Endometrium (tissue), 2 donors: ENCODE measurements around the gene C2CD5.
"Not testable (repeated sequence)": the region's sequence is repeated elsewhere in the genome, so short reads cannot be mapped to it uniquely, and the experiment has no call there.

Experiments
- FAIRE-seq: peaks from 2 replicates; lab custom pipeline; 2012; peaks lifted over from hg19 to GRCh38; lab: Jason Lieb, UNC
- donor health status: control.
- donor health status: control.

C2CD5 gene

DNA sequence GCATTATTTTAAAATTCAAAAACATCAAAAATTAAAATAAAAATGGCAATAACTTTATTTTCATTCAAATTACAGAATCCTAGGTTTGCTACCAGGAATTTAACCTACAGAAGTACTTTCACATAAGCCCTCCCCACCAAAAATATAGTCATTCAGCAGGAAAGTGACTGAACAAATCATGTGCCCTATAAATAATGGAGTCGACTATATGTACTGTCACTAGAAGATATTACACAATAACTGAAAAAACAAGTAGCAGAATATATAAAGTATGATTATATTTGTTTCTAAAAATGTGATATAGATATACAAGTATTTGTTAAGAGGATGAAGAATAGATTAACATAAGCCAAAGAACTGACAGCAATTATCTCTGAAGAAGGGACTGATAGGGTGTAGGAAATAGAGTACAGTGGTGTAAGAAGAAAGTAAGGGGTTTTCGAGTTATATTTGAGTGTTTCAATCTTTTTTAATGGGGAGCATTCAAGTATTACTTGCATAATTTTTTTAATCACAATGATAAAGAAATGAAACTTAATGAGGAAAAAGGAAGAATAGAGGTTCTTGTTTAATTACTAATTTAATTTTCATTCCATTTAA is 7.9 kb downstream of the C2CD5 start:
- FAIRE-seq: no peak

DNA sequence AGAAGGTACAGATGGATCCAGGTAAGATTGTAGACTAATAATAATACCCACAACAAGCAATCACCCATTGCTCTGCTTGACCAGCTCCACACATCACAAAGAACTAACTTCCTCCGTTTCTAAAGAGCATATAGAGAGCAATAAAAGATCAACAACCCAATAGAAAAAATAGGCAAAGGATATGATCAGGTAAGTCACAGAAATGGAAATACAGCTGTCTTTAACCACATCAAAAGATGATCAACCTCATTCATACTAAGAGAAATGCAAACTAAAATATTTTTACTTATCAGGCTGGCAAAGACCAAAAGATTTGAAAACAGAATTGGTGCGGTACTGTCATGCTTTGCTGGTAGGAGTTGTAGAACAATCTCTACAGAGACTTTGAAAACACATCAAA is 8.9 kb downstream of the C2CD5 start:
- no peak for FAIRE-seq

DNA sequence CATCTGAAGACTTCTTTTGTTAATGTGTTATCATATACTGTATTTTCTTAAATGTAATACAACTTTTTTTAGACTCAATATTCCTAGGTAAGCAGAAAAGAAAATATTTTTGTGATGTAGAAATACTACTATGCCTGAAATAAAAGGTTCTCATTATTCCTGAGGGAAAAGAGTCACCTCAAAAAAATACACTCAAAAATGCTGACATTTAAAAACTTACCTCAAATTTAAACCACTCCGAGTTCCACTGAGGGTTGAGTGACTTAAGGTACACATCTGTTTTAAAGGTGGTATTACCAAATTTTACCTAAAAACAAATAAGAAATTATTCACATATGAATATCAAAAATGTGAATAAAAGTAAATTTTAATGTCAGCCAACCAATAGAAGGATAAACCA is 9.3 kb downstream of the C2CD5 start:
- no peak for FAIRE-seq

DNA sequence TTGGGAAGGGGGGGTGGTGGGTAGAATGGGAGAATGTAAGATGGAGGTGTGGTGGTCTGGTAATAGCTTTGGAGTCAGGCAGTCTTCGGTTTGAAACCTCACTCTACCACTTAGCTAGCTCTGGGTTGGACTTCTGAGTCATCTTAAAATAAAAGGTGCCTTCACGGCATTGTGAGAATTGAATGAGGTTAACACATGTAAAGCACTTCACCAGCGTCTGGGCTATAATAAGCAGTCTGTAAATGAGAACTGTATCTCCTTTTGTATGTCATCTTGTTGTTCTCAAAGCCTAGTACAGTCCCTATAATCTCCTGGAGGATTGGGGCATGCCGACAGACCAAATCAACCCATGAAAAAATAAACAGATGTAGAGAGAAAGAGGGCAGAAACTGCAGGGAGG is 11.2 kb downstream of the C2CD5 start:
- no peak for FAIRE-seq

DNA sequence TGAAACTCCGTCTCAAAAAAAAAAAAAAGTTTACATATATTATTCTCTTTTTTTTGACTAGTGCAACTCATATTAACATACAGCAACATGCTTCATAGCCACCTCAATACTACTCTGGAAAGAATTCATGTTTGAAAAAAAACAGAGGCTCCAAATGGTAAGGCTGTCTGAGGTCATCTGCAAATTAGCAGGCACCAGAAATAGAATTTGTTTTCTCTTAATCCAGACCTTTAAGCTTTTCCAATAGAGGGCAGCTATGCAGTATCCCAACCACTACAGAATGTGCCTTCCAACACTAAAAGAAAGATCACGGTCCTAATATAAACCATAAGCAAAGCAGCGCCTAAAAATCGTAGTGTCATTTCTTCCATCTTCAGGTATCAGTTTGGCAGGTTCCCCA is 12.0 kb downstream of the C2CD5 start:
- FAIRE-seq: no peak

DNA sequence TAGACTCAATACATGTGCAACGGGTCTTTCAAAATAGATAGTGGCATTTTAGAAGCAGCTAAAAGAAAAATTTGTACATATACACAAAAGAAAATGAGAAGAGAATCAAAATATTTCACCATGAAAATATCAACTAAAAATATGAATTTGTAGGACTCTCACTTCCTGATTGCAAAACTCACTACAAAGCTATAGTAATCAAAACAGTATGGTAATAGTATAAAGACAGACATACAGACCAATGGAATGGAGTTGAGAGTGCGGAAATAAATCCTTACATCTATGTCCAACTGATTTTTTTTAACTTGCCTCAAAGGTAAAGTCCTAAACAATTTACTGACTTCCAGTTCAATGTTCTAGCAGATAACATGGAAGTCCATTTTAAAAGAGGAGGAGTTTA is 13.1 kb downstream of the C2CD5 start:
- FAIRE-seq: no peak

DNA sequence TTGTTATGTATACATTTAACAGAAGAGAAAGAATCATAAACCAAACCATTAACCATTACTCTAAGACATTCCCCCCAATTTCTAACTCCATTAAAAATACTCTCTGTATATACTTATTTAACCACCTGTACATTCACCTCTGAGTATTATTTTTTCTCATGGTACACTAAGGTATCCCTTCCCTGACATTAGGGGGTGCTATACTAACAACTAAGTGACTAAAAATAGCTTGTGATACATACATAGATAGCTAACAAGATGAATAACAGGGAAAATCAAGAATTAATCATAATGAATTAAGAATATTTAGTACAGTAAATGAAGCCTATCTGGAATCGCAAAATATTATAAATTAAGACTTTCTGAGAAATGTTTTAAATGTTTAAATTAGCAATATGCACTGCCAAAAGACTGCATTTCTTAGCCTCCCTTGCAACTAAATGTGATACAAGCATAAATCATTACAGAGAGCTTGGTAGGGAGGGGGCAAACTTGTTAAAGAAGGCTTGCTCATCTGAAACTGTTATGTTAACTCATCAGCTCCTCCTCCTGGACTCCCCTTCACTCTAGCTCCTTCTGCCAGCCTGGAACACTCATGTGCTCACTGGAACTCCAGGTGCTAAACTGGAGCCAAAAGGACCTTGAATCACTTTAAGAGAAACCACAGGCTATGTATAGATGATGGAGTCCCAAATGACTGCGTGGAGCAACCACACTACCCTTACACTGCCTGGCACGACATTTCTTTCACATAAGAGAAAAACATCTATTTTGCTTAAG is 14.9 kb downstream of the C2CD5 start:
- FAIRE-seq: peak; percentile 50

DNA sequence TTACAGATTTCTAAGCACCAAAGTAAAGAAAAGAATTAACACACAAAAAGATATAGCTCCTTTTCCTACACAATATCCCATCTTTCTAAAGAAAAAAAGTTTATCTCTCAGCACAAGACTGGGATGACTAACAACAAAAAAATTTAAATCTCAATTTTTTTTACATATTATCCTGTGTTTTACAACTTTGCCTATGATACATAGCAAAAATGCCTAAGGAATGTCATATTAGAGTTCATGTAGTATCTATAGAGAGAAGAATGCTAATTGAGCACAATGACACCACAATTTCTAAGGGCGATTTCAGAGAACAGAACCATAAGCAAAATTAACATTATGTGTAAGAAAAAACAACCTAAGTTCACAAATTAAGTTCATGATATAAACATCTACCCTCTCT is 16.3 kb downstream of the C2CD5 start:
- FAIRE-seq: no peak

DNA sequence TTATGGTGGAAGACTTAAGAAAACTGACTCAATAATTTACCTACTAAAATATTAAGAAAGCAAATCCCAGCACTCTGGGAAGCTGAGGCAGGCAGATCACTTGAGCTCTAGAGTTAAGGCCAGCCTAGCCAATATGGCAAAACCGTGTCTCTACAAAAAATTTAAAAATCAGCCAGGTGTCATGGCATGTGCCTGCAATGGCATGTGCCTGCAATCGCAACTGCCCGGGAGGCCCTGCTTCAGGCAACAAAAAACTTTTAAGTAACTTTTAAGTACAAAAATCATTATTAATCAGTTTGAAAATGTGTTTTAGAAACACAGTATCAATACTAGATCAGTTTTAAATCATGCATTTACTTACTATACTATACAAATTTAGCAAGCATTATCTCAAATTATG is 17.5 kb downstream of the C2CD5 start:
- no peak for FAIRE-seq

DNA sequence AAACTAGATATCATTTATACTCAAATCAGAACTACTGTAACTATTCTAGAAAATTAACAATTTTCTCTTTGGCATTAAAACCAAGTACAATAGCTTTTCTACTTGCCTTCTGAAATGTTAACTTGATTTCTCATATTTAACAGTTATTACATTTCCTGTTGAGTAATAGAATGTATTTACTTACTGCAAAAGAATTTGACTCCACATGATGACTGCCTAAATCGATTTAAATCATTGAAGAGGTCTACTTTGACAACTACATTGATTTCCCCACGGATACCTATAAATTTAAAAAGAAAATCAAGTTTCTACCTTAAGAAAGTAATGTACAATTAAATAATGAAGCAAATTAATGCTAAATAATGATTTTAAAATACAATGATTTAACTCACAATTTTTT is 18.9 kb downstream of the C2CD5 start:
- FAIRE-seq: no peak

DNA sequence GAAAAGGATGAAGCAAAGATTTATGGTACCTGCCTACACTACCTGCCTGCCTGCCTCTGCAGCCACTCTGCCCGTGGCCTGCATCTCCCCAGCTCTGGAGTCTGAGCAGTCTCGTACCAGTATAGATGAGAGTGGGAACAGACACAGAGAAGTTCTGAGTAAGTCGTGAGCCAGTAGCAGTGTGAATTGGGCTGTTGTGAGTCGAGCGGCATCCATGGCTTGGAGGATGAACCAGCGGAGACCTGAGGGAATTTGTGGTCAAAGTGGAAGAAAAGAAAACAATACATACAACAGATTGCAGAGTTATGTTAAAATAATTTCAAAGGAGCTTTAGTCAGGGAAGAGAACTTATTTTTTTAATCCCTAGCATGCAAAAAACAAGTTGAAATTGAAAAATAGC is 25.3 kb downstream of the C2CD5 start:
- no peak for FAIRE-seq

DNA sequence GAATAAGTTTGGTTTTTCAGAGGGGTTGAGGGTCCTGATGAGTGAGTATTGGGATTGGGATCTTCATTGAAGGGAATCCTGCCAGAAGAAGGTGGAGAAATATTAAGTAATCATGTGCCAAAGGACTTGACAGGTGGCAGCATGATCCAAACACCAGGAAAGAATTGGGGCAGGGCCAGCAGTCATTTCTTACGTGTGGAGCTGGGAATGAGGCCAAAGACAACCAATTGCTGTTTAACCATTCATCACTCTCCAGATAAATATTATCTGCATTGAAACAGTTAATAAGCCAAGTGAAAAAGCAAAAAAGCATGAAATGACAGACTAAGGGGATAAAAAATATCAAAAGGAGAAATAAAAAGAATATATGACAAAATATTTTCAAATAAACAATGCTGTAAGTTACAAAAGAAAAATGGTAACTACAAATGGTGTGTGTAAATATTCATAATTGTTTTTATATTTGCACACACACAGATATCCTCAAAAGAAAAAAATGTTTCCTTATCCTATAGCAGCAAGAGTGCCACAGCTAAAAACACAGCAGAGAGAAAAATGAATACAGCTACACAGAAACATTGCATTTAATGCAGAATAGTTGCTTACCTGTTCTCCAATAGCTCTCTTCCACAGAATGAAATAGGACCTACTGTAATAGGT is 26.2 kb downstream of the C2CD5 start:
- FAIRE-seq: no peak

DNA sequence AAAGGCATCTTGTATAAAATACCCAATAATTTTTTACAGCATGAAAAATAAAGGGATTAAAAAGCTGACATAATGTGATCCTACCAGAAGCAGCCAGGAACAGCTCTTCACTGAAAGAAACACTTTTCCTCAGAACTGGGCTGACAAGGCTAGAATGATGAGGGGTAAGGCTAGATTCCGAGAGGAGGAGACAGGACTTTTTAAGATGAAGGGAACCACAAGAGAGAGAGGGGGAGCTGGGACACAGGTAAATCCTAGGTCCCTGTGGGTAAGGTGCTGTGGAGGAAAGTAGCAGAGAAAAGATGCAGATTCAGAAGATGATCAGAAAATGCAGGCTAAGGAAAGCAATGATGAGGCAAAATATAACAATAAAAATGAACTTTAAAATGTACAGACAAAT is 29.5 kb downstream of the C2CD5 start:
- no peak for FAIRE-seq

DNA sequence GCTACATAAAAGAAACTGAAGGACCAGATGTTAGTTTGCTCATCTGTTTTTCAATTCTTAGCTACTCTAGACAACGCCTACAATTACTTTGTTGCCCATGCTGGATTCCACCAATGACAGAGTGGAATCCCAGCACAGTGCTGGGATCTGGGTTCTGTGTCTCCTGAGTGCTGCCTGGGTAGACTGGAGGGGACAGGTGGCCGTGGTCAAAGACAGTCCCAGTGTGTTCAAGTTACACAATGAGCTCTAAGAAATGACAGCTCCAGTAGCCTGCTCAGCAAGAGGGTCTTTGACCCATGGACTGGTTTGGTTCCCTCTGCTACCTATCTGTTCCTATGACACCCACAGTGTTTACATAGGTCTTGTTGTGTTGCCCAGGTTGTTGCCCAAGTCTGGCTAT is 38.5 kb downstream of the C2CD5 start:
- no peak for FAIRE-seq

DNA sequence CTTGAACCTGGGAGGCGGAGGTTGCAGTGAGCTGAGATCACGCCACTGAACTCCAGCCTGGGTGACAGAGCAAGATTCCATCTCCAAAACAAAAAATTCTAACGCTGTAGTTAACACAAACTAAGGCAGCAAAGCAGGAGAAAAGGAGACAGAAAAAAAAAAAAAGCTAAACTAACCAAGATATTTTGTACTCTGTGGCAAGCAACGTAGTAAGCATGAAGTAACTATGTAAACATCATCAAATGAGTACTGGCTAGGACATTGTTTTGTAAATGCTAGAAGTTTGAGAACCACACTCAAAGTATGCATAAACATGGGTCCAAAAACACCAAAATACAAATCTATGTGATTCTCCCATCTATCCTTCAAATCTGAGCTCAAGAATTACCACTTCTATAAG is 44.2 kb downstream of the C2CD5 start:
- peak; percentile 89 for FAIRE-seq

DNA sequence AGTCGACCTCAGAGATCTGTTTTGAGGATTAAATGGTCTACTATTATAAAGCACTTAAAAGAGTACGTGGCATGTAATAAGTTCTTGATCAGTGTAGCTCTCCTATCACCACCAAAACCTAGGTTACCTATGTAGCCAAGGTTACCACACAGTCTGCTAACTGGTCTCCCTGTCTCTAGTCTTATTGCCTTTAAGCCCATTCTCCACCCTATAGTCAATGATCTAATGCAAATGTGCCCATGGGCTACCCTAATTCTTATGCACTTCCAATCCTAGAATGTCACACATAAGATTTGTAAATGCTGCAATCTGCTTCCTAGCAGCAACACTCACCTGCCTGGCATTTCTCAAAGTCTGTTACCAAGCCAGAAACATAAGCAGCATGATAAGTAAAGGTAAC is 44.9 kb downstream of the C2CD5 start:
- no peak for FAIRE-seq

DNA sequence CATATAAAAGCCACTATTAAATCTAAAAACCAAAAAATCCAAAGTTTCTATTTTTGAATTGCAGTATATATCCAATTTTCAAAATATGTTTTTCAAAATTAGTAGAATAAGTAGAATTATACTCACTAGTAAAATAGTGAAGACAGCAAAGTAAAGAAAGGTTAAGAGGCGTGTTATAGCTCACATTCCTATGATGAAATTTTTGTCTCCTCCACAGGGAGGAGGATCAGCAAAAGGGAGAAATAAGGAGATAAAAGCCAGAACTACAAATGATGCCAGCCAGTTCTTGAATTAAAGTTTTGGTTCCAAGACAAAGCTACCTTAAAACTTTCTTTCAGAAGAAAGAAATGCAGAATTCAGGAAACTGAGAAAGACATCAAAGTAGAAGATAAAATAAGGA is 50.0 kb downstream of the C2CD5 start:
- peak; percentile 41 for FAIRE-seq

DNA sequence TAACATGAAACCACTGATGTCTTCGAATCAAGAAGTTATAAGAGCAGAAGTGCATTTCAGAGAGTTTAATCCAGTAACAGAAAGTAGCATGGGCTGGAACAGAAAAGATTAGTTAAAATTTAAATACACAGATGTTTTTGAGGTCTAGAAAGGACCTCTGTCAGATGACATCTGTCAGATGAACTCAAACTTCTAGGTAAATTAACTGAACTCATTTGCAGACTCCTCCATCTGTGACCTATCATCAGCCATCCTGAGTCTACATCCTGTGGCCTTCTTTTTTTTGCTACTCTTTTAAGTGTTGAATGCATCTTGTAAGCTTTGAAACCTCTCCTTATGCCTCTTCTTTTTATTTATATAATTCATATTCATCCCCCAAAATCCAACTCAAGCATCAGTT is 53.3 kb downstream of the C2CD5 start:
- FAIRE-seq: no peak

DNA sequence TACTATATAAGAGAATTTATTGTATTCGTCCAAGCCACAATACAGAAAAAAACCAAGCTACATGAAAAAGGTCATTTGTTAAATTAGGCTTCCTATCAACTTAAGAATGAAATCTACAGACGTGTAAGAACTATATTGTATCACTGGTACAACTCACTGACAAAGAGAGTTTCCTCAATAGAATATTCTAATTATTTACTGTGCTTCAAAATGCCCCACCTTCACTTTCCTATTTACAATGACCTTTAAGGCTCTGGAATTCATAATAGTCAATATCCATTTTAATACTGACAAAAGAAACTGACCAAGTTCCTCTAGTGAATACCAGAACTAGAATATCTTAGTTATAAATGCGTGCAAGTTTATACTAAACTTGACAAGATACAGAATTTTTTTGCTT is 55.9 kb downstream of the C2CD5 start:
- FAIRE-seq: no peak

DNA sequence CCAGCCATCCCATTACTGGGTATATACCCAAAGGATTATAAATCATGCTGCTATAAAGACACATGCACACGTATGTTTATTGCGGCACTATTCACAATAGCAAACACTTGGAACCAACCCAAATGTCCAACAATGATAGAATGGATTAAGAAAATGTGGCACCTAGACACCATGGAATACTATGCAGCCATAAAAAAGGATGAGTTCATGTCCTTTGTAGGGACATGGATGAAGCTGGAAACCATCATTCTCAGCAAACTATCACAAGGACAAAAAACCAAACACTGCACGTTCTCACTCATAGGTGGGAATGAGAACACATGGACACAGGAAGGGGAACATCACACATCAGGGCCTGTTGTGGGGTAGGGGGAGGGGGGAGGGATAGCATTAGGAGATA is 56.7 kb downstream of the C2CD5 start:
- not testable (repeated sequence) for FAIRE-seq

DNA sequence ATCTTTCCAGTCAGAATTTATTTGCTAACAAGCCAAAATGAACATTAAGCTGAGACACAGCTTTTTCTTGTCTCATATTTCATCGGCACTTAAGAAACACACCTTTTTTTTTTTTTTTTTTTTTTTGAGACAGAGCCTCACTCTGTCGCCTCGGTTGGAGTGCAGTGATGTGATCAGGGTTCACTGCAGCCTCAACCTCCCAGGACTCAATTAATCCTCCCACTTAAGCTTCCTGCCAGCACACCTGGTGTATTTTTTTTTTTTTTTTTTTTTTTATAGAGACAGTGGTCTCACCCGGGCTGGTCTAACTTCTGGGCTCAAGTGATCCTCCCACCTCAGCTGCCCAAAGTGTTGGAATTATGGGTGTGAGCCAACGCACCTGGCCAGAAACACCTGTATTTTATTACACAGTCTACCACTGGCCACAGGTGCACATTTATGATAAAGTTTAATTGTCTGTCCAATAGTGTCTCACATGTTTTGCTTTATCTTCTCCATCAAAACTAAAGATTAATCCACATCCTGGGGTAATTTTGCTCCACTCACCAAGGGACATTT is 62.7 kb downstream of the C2CD5 start:
- FAIRE-seq: no peak

DNA sequence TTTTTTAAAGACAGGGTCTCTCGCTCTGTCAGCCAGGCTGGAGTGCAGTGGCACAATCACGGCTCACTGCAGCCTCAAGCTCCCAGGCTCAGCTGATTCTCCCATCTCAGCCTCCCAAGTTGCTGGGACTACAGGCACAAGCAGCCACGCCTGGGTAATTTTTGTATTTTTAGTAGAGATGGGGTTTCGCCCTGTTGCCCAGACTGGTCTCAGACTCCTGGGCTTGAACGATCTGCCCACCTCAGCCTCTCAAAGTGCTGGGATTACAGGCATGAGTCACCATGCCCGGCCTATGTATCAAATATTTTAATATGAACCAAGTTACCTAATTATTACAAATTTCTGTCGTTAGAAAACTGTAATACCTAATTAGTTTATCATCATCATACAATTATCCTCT is 63.5 kb downstream of the C2CD5 start:
- FAIRE-seq: not testable (repeated sequence)

DNA sequence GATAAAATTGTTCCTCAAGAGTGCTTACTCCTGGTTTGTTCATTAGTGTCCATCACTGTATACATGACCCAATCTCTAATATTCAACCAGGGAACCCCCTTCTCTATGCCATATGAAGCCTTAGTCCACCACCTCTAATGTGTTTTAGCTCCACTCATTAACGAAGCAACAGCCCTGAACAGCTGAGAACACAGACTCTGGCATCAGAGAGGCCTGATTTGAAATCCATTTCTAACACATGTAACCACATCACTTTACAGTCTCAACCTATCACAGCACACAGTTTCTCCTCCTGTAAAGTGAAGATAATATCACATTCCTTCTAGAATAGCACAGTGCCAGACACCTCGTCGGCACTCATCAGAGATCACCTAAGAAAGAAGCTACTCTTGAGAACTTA is 64.3 kb downstream of the C2CD5 start:
- FAIRE-seq: no peak
